Measurements from ENCODE around the gene AACS. TPM values are rescaled to one million over a fixed set of nuclear protein-coding genes. Genes with fewer than 3 reads are reported as not detected.

Gene AACS
- total and polyA plus RNA-seq, 2 of the 4 experiments (the other 2 are of a cell fraction) = 22.0 to 24.9 TPM

DNA sequence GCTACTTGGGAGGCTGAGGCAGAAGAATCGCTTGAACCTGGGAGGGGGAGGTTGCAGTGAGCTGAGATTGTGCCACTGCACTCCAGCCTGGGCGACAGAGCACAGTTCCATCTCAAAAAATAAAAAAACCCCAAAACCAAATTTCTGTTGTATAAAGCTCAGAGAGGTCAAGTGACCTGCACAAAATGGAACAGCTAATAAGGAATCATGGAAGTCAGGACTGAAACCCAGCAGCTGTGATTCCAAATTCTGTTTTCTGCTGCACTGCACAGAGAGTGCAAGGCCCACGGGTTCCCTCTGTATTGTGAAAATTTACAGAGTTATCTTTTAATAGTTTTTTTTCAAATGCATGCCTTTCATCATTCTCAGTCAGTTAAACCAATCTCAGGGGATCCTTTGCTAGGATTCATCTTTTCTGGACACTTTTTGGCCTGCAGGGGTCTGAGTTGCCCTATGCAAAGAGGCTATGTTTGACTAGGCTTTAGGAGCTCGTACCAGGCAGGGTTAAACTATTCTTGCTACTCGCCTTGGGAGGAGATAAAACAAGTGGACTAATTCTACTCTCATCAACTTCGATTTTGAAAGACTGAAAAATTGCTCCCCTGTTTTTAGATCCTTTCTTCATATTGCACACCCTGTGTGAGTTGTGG, 26.1 kb upstream of the AACS start:
- H3K9me3 ChIP-seq (ENCODE audit: control insufficient read depth, insufficient read depth, low read length) = no peaks in the 10 kb centered on the region
- no peak overlapping the region for H3K56ac ChIP-seq (ENCODE audit: extremely low read depth, insufficient read depth, low read length)
- H3K27me3 ChIP-seq (ENCODE audit: control insufficient read depth, insufficient read depth, low read length) = no peaks in the 10 kb centered on the region
- H4K8ac ChIP-seq (ENCODE audit: low read depth in 2 of 2, low read length in 2 of 2) = no peak overlapping the region
- no peak overlapping the region for H2BK15ac ChIP-seq (ENCODE audit: low read depth, low read length)
- H2BK5ac ChIP-seq (ENCODE audit: low read depth, low read length, poor library complexity, severe bottlenecking) = no peak overlapping the region
- no peaks in the 10 kb centered on the region for H3K79me1 ChIP-seq (ENCODE audit: low read depth in 1 of 2, low read length in 2 of 2)
- no peak overlapping the region for H2BK120ac ChIP-seq (ENCODE audit: low read depth, low read length)
- H3K18ac ChIP-seq (ENCODE audit: low read depth, low read length) = no peak overlapping the region
- no peak overlapping the region for H3K9ac ChIP-seq (ENCODE audit: low read depth, low read length)
- H3K23ac ChIP-seq (ENCODE audit: low read depth, low read length) = no peak overlapping the region
- H4K91ac ChIP-seq (ENCODE audit: insufficient read depth, low read depth, low read length) = no peak overlapping the region
- intact Hi-C loops (cut with micrococcal nuclease) (no loop called here), dilution Hi-C loops (cut with HindIII; ENCODE audit: low sequenced_read_pairs, unreplicated experiment) (no loop called here), in situ Hi-C loops (cut with MboI; ENCODE audit: low sequenced_read_pairs) (no loop called here)
- no peak overlapping the region for H4K5ac ChIP-seq (ENCODE audit: low read depth, low read length)
- H3K4ac ChIP-seq (ENCODE audit: low read depth, low read length) = no peak overlapping the region
- H3K4me1 ChIP-seq (ENCODE audit: control insufficient read depth, insufficient read depth, low read length) = no peaks in the 10 kb centered on the region
- BruUV-seq (replicated peaks) = no TSS peak
- no peak overlapping the region for H3K14ac ChIP-seq (replicated peaks; ENCODE audit: low read depth, low read length)
- H2BK20ac ChIP-seq (ENCODE audit: low read depth, low read length) = no peak overlapping the region
- POLR2A ChIA-PET (ENCODE audit: unreplicated experiment) = no interaction called here
- TF ChIP-seq CEBPB (IDR thresholded peaks at IDR 0.05; ENCODE audit: low read depth, low read length) (no peak), RAD21 (IDR thresholded peaks at IDR 0.05; ENCODE audit: low read length) (no peak), MAFK (IDR thresholded peaks at IDR 0.05; ENCODE audit: low read depth, low read length) (no peak), SMC3 (IDR thresholded peaks at IDR 0.05; ENCODE audit: low read depth, low read length) (no peak), RCOR1 (IDR thresholded peaks at IDR 0.05; ENCODE audit: insufficient replicate concordance, low read length) (no peak), FOS (IDR thresholded peaks at IDR 0.05; ENCODE audit: low read depth, low read length) (no peak), RFX5 (IDR thresholded peaks at IDR 0.05; ENCODE audit: low read depth, low read length) (no peak), BHLHE40 (IDR thresholded peaks at IDR 0.05; ENCODE audit: low read depth, low read length) (no peak), MAZ (IDR thresholded peaks at IDR 0.05; ENCODE audit: borderline replicate concordance, low read depth, low read length) (no peak), CHD1 (IDR thresholded peaks at IDR 0.05; ENCODE audit: low read depth, low read length) (no peak), POLR2A (IDR thresholded peaks at IDR 0.05; ENCODE audit: low read depth, low read length) (no peak), NFE2L2 (IDR thresholded peaks at IDR 0.05; ENCODE audit: low read depth, low read length) (no peak), MXI1 (IDR thresholded peaks at IDR 0.05; ENCODE audit: borderline replicate concordance, low read depth, low read length) (no peak)
- TF ChIP-seq, protein P1, sequence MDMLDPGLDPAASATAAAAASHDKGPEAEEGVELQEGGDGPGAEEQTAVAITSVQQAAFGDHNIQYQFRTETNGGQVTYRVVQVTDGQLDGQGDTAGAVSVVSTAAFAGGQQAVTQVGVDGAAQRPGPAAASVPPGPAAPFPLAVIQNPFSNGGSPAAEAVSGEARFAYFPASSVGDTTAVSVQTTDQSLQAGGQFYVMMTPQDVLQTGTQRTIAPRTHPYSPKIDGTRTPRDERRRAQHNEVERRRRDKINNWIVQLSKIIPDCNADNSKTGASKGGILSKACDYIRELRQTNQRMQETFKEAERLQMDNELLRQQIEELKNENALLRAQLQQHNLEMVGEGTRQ (IDR thresholded peaks at IDR 0.05; ENCODE audit: low read depth, low read length) = no peak
- TF ChIP-seq, protein P2, sequence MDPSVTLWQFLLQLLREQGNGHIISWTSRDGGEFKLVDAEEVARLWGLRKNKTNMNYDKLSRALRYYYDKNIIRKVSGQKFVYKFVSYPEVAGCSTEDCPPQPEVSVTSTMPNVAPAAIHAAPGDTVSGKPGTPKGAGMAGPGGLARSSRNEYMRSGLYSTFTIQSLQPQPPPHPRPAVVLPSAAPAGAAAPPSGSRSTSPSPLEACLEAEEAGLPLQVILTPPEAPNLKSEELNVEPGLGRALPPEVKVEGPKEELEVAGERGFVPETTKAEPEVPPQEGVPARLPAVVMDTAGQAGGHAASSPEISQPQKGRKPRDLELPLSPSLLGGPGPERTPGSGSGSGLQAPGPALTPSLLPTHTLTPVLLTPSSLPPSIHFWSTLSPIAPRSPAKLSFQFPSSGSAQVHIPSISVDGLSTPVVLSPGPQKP (IDR thresholded peaks at IDR 0.05; ENCODE audit: borderline replicate concordance, low read depth, low read length) = no peak
- TF ChIP-seq, protein P3, sequence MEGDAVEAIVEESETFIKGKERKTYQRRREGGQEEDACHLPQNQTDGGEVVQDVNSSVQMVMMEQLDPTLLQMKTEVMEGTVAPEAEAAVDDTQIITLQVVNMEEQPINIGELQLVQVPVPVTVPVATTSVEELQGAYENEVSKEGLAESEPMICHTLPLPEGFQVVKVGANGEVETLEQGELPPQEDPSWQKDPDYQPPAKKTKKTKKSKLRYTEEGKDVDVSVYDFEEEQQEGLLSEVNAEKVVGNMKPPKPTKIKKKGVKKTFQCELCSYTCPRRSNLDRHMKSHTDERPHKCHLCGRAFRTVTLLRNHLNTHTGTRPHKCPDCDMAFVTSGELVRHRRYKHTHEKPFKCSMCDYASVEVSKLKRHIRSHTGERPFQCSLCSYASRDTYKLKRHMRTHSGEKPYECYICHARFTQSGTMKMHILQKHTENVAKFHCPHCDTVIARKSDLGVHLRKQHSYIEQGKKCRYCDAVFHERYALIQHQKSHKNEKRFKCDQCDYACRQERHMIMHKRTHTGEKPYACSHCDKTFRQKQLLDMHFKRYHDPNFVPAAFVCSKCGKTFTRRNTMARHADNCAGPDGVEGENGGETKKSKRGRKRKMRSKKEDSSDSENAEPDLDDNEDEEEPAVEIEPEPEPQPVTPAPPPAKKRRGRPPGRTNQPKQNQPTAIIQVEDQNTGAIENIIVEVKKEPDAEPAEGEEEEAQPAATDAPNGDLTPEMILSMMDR (conservative IDR thresholded peaks at IDR 0.05; ENCODE audit: low read depth, low read length) = no peak
- H3K4me2 ChIP-seq (ENCODE audit: low read depth, low read length) = no peak overlapping the region
- no peak overlapping the region for H3K27ac ChIP-seq (ENCODE audit: insufficient read depth, low read length)
- no peaks in the 10 kb centered on the region for H3K9me1 ChIP-seq (ENCODE audit: insufficient read depth, low read length)
- no peak for ATAC-seq (ENCODE audit: low read depth)
- H2AK9ac ChIP-seq (replicated peaks; ENCODE audit: low read depth, low read length, poor library complexity) = no peak overlapping the region
- CTCF ChIA-PET = no interaction called here
- WGBS, 2 experiments (ENCODE audit: extremely low coverage in 2 of 2, insufficient read length in 1 of 2) = no CpG with 5 or more reads among the region's 6 CpGs
- H3K4me3 ChIP-seq (ENCODE audit: insufficient read depth, low read depth, low read length) = no peak overlapping the region
- H3K36me3 ChIP-seq (ENCODE audit: control insufficient read depth, insufficient read depth, low read length) = no peaks in the 10 kb centered on the region
- H4K20me1 ChIP-seq (ENCODE audit: insufficient read depth, low read length) = no peaks in the 10 kb centered on the region
- no peak overlapping the region for H2AFZ ChIP-seq (replicated peaks; ENCODE audit: low read length, poor library complexity)
- H2AK5ac ChIP-seq (ENCODE audit: low read depth, low read length) = no peak overlapping the region
- DNase-seq = no peak
